ENCODE results near the gene MYO3A.

The MYO3A gene

DNA sequence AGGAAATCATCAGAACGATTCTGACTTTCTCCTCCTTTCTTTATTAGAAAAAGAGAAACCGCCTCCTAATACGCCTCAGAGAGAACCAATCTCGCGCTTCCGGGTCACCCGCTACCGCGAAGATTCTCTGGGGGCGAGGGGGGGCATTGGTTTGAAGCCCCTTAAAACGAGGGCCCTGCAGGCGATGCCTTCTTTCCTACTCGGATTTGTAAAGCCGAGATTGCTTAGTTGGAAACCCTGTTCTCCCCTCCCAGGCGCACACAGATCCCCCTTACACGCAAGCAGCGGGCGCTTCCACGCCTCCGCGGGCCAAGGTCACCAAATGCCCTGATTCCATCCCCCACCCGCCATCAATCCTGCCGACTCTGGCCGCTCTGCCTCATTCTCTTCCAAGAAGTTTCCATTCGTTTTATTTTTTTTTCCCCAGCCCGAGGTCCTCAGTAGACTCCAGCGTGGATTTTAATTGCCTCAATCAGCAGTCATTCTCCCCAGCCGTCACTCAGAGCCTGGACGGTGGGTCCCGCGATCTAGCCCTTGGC lies 281.4 kb downstream of the MYO3A start:
- no peak for DNase-seq (ENCODE audit: low read depth in 2 of 2)

- DNase-seq (ENCODE audit: low read depth in 2 of 2): no peak
Measured at GRCh38 chr10:26215935-26216584, 282.0 kb downstream of the MYO3A start.

GRCh38 chr10:26216585-26217395 lies 282.8 kb downstream of the MYO3A start, which contains the start of gene GAD2:
Gene GAD2 (plus strand): TSS chr10:26216774. CDS start chr10:26216810, 36 bp downstream.
- no peak for DNase-seq (ENCODE audit: low read depth in 2 of 2)

DNA sequence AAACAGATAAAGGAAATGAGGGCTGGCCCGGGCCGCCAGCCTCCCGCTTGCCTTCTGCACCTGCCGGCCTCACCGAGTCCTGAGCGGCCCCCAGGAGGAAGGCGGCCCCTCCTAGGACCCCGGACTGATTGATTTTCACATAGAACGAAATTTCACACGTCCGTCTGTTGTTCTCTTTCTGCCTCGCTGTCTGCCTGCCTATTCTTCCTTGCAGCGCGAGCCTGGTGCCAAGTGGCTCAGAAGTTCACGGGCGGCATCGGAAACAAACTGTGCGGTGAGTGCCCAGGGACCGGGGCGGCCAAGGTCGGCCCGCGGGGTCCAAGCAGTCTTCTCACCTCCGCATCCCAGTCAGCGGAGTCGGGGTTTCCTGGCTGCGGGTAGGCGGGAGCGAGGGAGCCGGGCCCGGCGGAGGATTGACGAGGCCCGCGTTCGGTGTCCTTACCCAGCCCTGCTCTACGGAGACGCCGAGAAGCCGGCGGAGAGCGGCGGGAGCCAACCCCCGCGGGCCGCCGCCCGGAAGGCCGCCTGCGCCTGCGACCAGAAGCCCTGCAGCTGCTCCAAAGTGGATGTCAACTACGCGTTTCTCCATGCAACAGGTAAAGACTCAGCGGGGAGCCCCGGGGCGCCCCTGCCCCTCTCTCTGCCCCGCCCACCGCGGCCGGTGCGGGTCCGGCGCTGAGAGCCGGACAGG lies 283.5 kb downstream of the MYO3A start:
- DNase-seq (ENCODE audit: low read depth in 2 of 2): no peak

DNA sequence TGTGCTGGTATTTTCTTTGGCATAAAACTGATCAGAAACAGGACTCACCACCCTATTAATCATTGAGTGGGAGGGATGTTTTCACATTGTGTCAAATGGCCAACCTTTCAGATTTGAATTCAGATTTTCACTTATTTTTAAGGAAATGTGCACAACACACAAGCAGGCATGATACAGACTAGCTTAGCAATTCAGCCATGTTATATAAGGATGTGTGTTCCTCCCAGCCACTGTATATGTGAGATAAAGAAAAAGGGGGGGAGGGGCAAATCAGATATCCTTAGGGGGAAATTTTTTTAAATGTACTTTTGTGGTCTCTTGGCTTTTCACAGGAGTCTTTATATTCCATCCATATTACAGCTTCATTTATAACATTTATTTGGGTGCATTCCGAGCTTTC lies 285.6 kb downstream of the MYO3A start:
- no peak for DNase-seq (ENCODE audit: low read depth in 2 of 2)

DNA sequence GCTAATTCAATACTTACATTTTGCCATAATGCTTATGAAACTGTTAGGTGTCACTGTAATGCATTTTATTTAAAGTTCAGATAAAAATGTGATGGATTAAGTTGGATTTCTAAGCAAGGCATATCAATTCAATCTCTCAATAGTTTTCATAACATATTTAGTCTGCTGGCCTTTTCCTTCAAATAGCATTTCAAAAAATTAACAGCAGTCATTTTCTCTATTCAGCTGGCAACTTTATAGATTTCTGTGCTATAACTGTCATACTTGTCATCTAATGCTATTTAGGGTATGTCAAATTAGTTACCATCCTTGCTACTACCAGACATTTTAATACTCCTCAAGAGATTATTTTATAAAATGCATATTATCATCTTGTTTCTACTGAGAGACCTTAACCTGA lies 286.9 kb downstream of the MYO3A start:
- no peak for DNase-seq (ENCODE audit: low read depth in 2 of 2)

GRCh38 chr10:26221541-26221940 lies 287.5 kb downstream of the MYO3A start:
- DNase-seq (ENCODE audit: low read depth in 2 of 2): no peak

GRCh38 chr10:26222563-26222962 lies 288.5 kb downstream of the MYO3A start:
- DNase-seq (ENCODE audit: low read depth in 2 of 2): no peak

- DNase-seq (ENCODE audit: low read depth in 2 of 2): no peak
Measured at GRCh38 chr10:26225322-26225721, 291.3 kb downstream of the MYO3A start.

DNA sequence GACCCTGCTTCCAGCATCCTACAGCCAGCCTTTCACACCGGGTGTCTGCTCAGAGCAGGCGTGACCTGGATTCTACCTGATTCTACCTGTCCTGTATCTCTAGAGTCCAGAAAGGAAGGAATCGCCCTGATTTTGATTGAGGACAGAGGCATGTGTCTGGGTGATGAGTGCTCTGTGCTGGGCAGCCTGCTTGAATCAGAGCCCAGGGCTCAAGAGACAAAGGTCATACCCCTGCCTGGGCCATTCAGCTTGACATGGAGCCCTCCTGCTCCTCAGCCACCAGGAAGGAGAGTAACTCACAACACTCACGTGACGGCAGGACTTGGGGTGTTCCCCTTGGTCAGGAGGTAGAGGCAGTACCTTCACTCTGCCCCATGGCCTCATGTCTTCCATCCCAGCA lies 293.8 kb downstream of the MYO3A start:
- DNase-seq (ENCODE audit: low read depth in 2 of 2): no peak

DNA sequence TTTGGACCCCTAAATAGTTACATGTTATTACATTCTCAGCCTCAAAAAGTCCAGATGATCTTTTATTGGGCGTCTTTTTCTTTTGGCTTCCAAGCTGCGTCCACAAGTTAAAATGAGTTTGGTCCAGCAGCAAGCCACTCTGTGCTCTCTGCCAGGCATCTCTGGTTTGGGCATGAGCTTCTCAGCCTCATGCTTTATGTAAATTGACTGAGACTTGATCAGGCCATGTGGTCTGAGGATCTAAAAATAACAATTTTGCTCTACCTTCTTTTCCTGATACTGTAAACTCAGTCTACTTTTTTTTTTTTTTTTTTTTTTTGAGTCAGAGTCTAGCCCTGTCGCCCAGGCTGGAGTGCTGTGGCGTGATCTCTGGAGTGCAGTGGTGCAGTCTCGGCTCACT lies 298.1 kb downstream of the MYO3A start:
- DNase-seq (ENCODE audit: low read depth in 2 of 2): no peak

- DNase-seq (ENCODE audit: low read depth in 2 of 2): no peak
Measured at GRCh38 chr10:26235761-26236160, 301.7 kb downstream of the MYO3A start.

- DNase-seq (ENCODE audit: low read depth in 2 of 2): no peak
Measured at GRCh38 chr10:26238378-26238777, 304.3 kb downstream of the MYO3A start.

DNA sequence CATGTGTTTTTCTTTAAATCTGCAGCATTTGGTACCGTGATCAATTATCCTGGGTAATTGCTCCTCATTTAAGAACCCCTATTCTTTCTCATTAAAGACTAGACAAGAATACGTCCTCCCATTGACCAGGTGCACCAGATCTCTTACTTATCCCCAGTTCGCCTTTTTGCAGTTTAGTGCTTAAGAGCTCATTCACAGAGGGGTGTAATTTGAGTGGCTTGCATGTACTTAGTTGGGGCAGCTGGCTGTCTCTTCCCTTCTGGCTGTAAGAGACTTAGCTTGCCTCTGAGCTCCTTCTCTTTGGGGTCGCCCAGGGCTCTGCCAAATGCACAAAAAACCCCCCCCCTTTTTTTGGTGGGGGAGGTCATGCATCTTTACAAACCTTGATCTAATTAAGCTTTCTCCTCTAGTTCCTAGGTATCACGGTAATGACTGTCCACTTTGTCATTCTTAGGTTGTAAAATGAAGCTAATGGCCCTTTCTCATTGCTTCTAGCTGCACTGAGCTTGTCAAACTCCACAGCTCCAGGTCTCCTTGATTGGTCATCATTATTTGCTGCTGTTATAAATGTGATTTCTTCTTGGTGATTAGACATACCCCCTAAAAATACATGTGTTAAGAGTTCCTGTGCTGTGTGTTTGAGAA lies 308.8 kb downstream of the MYO3A start:
- no peak for DNase-seq (ENCODE audit: low read depth in 2 of 2)

DNA sequence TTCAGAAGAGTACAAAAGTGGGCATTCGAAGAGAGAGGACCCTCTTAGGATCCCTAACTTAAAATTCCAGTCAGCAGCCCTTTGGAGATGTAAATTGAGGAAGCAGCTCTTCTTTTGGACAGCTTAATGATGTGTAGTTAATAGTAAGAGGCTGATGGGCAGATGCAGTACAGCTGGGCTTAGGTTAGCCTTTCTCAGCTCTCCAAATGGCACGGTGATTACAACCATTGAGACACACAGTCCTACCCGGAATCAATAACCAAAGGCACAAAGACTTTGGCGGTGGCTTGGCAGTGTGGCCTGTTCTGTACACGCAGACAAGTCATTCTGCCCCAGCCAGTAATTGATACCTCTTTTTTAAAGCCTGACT lies 309.3 kb downstream of the MYO3A start:
- no peak for DNase-seq (ENCODE audit: low read depth in 2 of 2)

DNA sequence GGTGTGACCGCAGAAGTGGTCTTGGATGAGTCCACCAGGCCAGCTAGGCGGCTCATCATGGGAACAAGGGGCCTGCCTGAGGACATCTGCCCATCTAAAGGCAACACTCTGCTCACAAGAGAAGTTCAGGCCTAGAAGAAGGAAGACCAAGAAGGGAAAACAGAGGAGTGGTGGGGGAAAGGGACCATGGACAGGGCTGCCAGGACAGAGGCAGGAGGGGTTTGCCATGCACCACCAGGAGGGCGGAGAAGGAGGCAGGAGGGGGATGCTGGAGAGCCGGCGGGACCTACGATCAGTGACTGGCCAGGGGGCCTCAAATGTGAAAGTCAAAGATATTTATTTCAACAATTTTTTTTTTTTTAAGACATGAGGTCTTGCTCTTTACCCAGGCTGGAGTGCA lies 315.7 kb downstream of the MYO3A start:
- no peak for DNase-seq (ENCODE audit: low read depth in 2 of 2)

DNA sequence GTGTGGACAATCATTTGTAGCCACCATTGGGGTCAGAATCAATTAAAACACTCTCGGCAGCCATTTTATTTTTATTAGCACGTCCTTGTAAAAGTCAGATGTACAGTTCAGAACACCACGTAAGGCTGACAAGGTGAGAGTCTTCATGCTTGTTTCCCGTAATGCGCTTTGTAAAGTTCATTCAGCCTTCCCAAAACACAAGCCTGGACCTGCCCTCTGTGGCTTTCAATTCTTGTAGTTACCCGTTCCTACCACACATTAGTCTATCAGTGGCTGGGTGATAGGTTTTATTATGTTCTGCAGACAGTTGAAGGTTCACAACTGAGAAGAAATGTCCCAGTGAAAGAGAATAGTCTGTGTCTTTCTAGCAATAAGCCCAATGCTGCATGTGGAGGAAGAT lies 317.9 kb downstream of the MYO3A start:
- no peak for DNase-seq (ENCODE audit: low read depth in 2 of 2)

DNA sequence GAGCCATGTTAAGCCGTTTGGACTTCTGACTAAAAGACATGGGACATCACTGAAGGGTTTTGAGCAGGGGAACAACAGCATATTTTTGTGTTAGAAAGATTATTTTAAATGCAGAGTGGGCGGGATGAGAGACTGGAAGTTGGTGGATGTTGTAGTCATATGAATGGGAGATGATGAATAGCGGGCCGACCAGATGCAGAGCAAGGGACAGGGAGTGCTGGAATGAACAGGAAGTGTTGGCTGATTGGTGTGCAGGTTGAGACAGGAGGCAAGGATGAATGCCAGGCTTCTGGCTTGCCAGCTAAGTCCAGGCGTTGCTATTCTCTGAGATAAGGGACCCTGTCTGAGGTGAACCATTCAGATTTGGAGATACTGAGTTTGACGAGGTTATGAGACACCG lies 320.6 kb downstream of the MYO3A start:
- DNase-seq (ENCODE audit: low read depth in 2 of 2): no peak

- DNase-seq (ENCODE audit: low read depth in 2 of 2): no peak
Measured at GRCh38 chr10:26259341-26259740, 325.3 kb downstream of the MYO3A start.

All from stimulated activated CD4-positive, alpha-beta T cell treated with anti-CD3 and anti-CD28 coated beads, Interleukin-1b, Interleukin-23, amount 100 ng/mL, for 1 hour (primary cell).